Omental fat pad (tissue), 4 donors: ENCODE data around the gene TRIB2. TPM values are rescaled to one million over a fixed set of nuclear protein-coding genes. Genes with fewer than 3 reads are reported as not detected.

ENCODE experiments used
- ATAC-seq: fragments of 150-250 bp; one replicate; pipeline ENCODE4 v1.9.1; 2016; ENCODE audit warnings: mild to moderate bottlenecking, moderate library complexity; ENCODE audit not compliant: low FRiP score
- DNase-seq: peaks from one replicate; pipeline ENCODE4 v3.0.0-alpha.2; 2019; ENCODE audit warnings: low spot score
- CTCF ChIP-seq, 3 donors: fragments of 450-650 bp; IDR thresholded peaks; one replicate each; pipeline ENCODE4 v1.5.1; 2016 to 2017; ENCODE audit warnings: antibody characterized with exemption in 3 of 3, mild to moderate bottlenecking in 3 of 3, moderate library complexity in 2 of 3
- total RNA-seq, 4 donors: library from RNA; depleted of rRNA; stranded (reverse); fragments of >200 nt; gene quantifications; one replicate each; pipeline ENCODE4 v1.1.0, GENCODE V29; 2016

Gene TRIB2
- total RNA-seq, 4 donors from 2014 or later = 27.8 to 144 (median 63.2) TPM

GRCh38 chr2:12708508-12709206 is 8.1 kb upstream of the TRIB2 start:
- DNase-seq = no peak
- ATAC-seq = no peak

GRCh38 chr2:12709207-12709522 is 7.6 kb upstream of the TRIB2 start:
- DNase-seq (no peak), ATAC-seq (no peak)
- TF ChIP-seq CTCF (IDR thresholded peaks at IDR 0.05) = no peak

More at GRCh38 chr2:12708508-12709206, 8.1 kb upstream of the TRIB2 start:
- no peak for TF ChIP-seq CTCF (IDR thresholded peaks at IDR 0.05)

GRCh38 chr2:12710301-12710700 is 6.4 kb upstream of the TRIB2 start:
- no peak for TF ChIP-seq CTCF (IDR thresholded peaks at IDR 0.05)
- ATAC-seq (no peak), DNase-seq (no peak)

- no peak for DNase-seq
- no peak for ATAC-seq
- TF ChIP-seq CTCF (IDR thresholded peaks at IDR 0.05) = no peak
These were observed 5.4 kb upstream of the TRIB2 start for GRCh38 chr2:12711339-12711738.

GRCh38 chr2:12712881-12713280 is 3.9 kb upstream of the TRIB2 start:
- no peak for TF ChIP-seq CTCF (IDR thresholded peaks at IDR 0.05)

GRCh38 chr2:12714391-12715221 is 2.1 kb upstream of the TRIB2 start:
- TF ChIP-seq CTCF (IDR thresholded peaks at IDR 0.05) = no peak
- DNase-seq = no peak
- ATAC-seq = peak; percentile 32

More at GRCh38 chr2:12712881-12713280, 3.9 kb upstream of the TRIB2 start:
- DNase-seq = no peak
- ATAC-seq = no peak
